HepG2 (cell line): Measurements from ENCODE around the gene DUS2.

Experiments
- BRD4 ChIP-seq: sonication (generic); formaldehyde crosslinking; IDR thresholded peaks from 2 replicates; pipeline ENCODE4 v1.4.0; 2020; ENCODE audit warnings: missing genetic modification reagents
- EZH2 ChIP-seq: conservative IDR thresholded peaks from 2 replicates; pipeline ENCODE4 v1.6.1; 2012; ENCODE audit warnings: mild to moderate bottlenecking, low read depth, low read length, moderate library complexity
- GABPA ChIP-seq, 2 experiments: IDR thresholded peaks; 2 replicates each; pipeline ENCODE4 v1.6.1; 2011 to 2016; ENCODE audit warnings: low read depth in 2 of 2, low read length in 1 of 2, missing biosample characterization in 1 of 2, missing genetic modification characterization in 1 of 2
- MAX ChIP-seq: IDR thresholded peaks from 2 replicates; pipeline ENCODE4 v1.6.1; 2012; ENCODE audit warnings: inconsistent platforms
- PAX8 ChIP-seq: sonication (generic); formaldehyde crosslinking; IDR thresholded peaks from 2 replicates; pipeline ENCODE4 v1.8.0; 2022; ENCODE audit warnings: mild to moderate bottlenecking, missing genetic modification reagents, borderline replicate concordance
- POLR2A ChIP-seq, 2 experiments: IDR thresholded peaks; 2 replicates each; pipeline ENCODE4 v1.6.1; 2011; ENCODE audit warnings: low read depth in 2 of 2, low read length in 2 of 2, mild to moderate bottlenecking in 1 of 2, moderate library complexity in 1 of 2; ENCODE audit not compliant: insufficient read depth in 1 of 2
- SAFB2 ChIP-seq: sonication (generic); formaldehyde crosslinking; IDR thresholded peaks from 2 replicates; pipeline ENCODE4 v1.5.1; 2020; ENCODE audit warnings: missing genetic modification reagents, low read depth, mild to moderate bottlenecking, borderline replicate concordance
- SRSF9 ChIP-seq: fragments of 200-400 bp; formaldehyde crosslinking; IDR thresholded peaks from 2 replicates; pipeline ENCODE4 v1.6.1; 2018; ENCODE audit warnings: borderline replicate concordance, mild to moderate bottlenecking, low read depth, low read length; ENCODE audit not compliant: insufficient read depth, poor library complexity, severe bottlenecking
- ZFAT ChIP-seq: sonication (generic); formaldehyde crosslinking; conservative IDR thresholded peaks from 2 replicates; pipeline ENCODE4 v1.8.1; 2023; ENCODE audit warnings: missing genetic modification reagents, inconsistent platforms
- ZFP41 ChIP-seq: sonication (generic); formaldehyde crosslinking; IDR thresholded peaks from 2 replicates; pipeline ENCODE4 v1.4.0; 2020; ENCODE audit warnings: mild to moderate bottlenecking, missing genetic modification reagents, borderline replicate concordance
- ZHX2 ChIP-seq, 2 experiments: sonication (generic) in 1 of 2; formaldehyde crosslinking in 1 of 2; IDR thresholded peaks; 2 replicates each; pipeline versions ENCODE4 v1.6.1 to v1.9.0; 2014 to 2022; ENCODE audit warnings: antibody characterized with exemption in 1 of 2, borderline replicate concordance in 1 of 2, inconsistent platforms in 1 of 2, low read depth in 1 of 2, missing genetic modification reagents in 1 of 2
- TF ChIP-seq, protein P1 (sequence below): sonication (generic); formaldehyde crosslinking; IDR thresholded peaks from 2 replicates; pipeline ENCODE4 v1.5.0; 2020; ENCODE audit warnings: mild to moderate bottlenecking, missing genetic modification reagents, moderate library complexity
- TF ChIP-seq, protein P2 (sequence below): sonication (generic); formaldehyde crosslinking; IDR thresholded peaks from 2 replicates; pipeline ENCODE4 v1.8.0; 2022; ENCODE audit warnings: missing genetic modification reagents, low read depth, mild to moderate bottlenecking, borderline replicate concordance

- no peak for TF ChIP-seq ZFAT (CRISPR knock-in tag)
- no peak for TF ChIP-seq GABPA (IDR thresholded peaks at IDR 0.05; ENCODE audit: low read depth, low read length)
- no peak for TF ChIP-seq GABPA (CRISPR knock-in tag; IDR thresholded peaks at IDR 0.05; ENCODE audit: low read depth)
- TF ChIP-seq, protein P1, sequence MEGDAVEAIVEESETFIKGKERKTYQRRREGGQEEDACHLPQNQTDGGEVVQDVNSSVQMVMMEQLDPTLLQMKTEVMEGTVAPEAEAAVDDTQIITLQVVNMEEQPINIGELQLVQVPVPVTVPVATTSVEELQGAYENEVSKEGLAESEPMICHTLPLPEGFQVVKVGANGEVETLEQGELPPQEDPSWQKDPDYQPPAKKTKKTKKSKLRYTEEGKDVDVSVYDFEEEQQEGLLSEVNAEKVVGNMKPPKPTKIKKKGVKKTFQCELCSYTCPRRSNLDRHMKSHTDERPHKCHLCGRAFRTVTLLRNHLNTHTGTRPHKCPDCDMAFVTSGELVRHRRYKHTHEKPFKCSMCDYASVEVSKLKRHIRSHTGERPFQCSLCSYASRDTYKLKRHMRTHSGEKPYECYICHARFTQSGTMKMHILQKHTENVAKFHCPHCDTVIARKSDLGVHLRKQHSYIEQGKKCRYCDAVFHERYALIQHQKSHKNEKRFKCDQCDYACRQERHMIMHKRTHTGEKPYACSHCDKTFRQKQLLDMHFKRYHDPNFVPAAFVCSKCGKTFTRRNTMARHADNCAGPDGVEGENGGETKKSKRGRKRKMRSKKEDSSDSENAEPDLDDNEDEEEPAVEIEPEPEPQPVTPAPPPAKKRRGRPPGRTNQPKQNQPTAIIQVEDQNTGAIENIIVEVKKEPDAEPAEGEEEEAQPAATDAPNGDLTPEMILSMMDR (CRISPR knock-in tag), result no peak
- no peak for TF ChIP-seq MAX
- no peak for TF ChIP-seq SRSF9
- TF ChIP-seq EZH2, result no peak
- no peak for TF ChIP-seq PAX8 (CRISPR knock-in tag)
- TF ChIP-seq ZFP41 (CRISPR knock-in tag), result no peak
- TF ChIP-seq, protein P2, sequence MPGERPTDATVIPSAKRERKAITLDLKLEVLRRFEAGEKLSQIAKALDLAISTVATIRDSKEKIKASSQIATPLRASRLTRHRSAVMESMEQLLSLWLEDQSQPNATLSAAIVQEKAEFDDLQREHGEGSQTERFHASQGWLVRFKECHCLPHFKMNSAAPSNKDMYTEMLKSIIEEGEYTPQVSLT, result no peak
- TF ChIP-seq POLR2A (IDR thresholded peaks at IDR 0.05; ENCODE audit: insufficient read depth in 1 of 2, low read depth in 2 of 2, low read length in 2 of 2), result no peak
- TF ChIP-seq ZHX2 (IDR thresholded peaks at IDR 0.05; ENCODE audit: low read depth), result no peak
- no peak for TF ChIP-seq ZHX2 (CRISPR knock-in tag; IDR thresholded peaks at IDR 0.05; ENCODE audit: borderline replicate concordance)
- no peak for TF ChIP-seq BRD4 (CRISPR knock-in tag)
- no peak for TF ChIP-seq SAFB2 (CRISPR knock-in tag)
Measured at GRCh38 chr16:67979955-67980678, 43.0 kb upstream of the DUS2 start, which contains the start of gene DPEP3.
